Measurements from ENCODE around the gene KRT23. TPM values are rescaled to one million over a fixed set of nuclear protein-coding genes. Genes with fewer than 3 reads are reported as not detected.
A peak's percentile ranks its signal among the peaks of the same experiment; 100 is the strongest.

KRT23 gene
- total RNA-seq, 6 experiments from 2014 or later = 0.14 TPM; not detected in 5

DNA sequence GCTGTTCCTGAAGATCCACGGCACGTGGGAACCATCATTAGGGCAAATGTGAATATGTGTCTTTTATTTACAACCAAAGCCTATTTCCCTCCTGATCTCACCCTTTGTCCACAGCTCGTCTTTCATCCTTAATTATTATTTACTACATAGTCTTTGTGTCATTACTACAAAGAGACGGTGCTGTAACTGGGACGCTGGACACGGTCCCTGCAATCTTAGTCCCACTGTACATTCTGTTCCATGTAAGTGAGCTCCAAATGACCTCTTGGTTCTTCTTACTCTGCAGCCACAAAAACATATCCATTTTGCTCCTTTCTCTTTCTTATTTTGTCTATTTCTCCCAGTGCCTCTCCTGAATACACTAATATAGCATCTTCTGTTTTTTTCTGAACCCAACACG lies 12.7 kb upstream of the KRT23 start:
- no peak overlapping the region for H3K27ac Mint-ChIP-seq
- H3K4me3 Mint-ChIP-seq = no peak overlapping the region
- no peaks in the 10 kb centered on the region for H3K9me3 Mint-ChIP-seq
- H3K4me1 Mint-ChIP-seq (ENCODE audit: low read depth) = peaks cover 63% of the 10 kb centered on the region
- H3K36me3 Mint-ChIP-seq (ENCODE audit: low read depth) = no peaks in the 10 kb centered on the region
- no peak for DNase-seq
- no peak for TF ChIP-seq CTCF (IDR thresholded peaks at IDR 0.05)
- peaks cover under 1% of the 10 kb centered on the region for H3K27me3 Mint-ChIP-seq (ENCODE audit: insufficient read depth)

GRCh38 chr17:40949418-40949817 lies 12.0 kb upstream of the KRT23 start:
- H3K4me3 Mint-ChIP-seq = 0 out of 2 replicates have a peak overlapping the region, but pooled peaks have one; percentile 1
- H3K27me3 Mint-ChIP-seq (ENCODE audit: insufficient read depth) = peaks cover 1% of the 10 kb centered on the region

GRCh38 chr17:40947929-40948328 lies 10.5 kb upstream of the KRT23 start:
- Mint-ChIP-seq H3K36me3 (ENCODE audit: low read depth) (no peaks in the 10 kb centered on the region), H3K9me3 (no peaks in the 10 kb centered on the region), H3K4me3 (no peak overlapping the region), H3K4me1 (ENCODE audit: low read depth) (peaks cover 41% of the 10 kb centered on the region), H3K27ac (no peak overlapping the region), H3K27me3 (ENCODE audit: insufficient read depth) (peaks cover 1% of the 10 kb centered on the region)
- TF ChIP-seq CTCF (IDR thresholded peaks at IDR 0.05) = no peak
- no peak for DNase-seq

More at GRCh38 chr17:40949418-40949817, 12.0 kb upstream of the KRT23 start:
- Mint-ChIP-seq H3K9me3 (no peaks in the 10 kb centered on the region), H3K27ac (peak overlapping the region; percentile 27; the same call in 1 of the 2 replicates), H3K36me3 (ENCODE audit: low read depth) (no peaks in the 10 kb centered on the region), H3K4me1 (ENCODE audit: low read depth) (peaks cover 56% of the 10 kb centered on the region)
- DNase-seq = no peak
- TF ChIP-seq CTCF (IDR thresholded peaks at IDR 0.05) = no peak

DNA sequence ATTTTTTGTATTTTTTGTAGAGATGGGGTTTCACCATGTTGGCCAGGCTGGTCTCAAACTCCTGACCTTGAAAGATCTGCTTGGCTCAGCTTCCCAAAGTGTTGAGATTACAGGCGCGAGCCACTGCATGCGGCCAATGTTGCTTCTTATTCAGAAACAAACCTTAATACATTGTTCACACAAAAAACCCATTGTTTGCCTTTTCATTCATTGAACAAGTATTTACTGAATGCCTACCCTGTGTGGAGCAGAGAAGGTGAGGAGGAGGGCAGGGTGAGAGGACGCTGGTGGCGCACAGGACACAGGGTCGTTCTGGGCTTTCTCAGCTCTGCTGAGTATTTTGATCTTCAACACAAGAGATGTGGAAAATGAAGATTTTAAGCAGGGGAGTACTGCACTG lies 8.0 kb upstream of the KRT23 start:
- Mint-ChIP-seq H3K27me3 (ENCODE audit: insufficient read depth) (peaks cover 1% of the 10 kb centered on the region), H3K9me3 (no peaks in the 10 kb centered on the region), H3K27ac (no peak overlapping the region), H3K4me3 (no peak overlapping the region), H3K36me3 (ENCODE audit: low read depth) (no peaks in the 10 kb centered on the region), H3K4me1 (ENCODE audit: low read depth) (peaks cover 18% of the 10 kb centered on the region)
- no peak for TF ChIP-seq CTCF (IDR thresholded peaks at IDR 0.05)
- no peak for DNase-seq

DNA sequence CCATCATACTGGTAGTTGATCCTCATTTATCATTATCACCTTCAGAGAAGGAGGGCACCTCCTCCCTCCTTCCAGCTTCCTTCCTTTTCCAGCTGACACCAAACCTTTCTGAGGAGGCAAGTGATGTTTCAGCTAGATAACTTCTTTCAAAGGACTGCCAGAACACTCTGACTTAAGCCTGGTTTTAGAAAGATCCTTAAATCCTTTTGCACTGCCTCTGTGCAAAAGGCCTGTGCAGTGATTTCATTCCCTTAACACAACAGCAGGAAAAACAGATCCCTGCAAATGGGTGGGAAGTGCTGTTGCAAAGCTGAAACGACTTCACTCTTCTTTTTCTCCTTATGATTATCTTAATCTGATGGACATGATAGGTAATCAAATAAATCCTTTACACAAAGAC lies 7.1 kb upstream of the KRT23 start:
- Mint-ChIP-seq H3K36me3 (ENCODE audit: low read depth) (no peaks in the 10 kb centered on the region), H3K4me3 (no peak overlapping the region), H3K27me3 (ENCODE audit: insufficient read depth) (peaks cover 1% of the 10 kb centered on the region), H3K9me3 (no peaks in the 10 kb centered on the region), H3K4me1 (ENCODE audit: low read depth) (peaks cover 9% of the 10 kb centered on the region), H3K27ac (no peak overlapping the region)
- TF ChIP-seq CTCF (IDR thresholded peaks at IDR 0.05) = no peak
- no peak for DNase-seq

- H3K36me3 Mint-ChIP-seq (ENCODE audit: low read depth) = no peaks in the 10 kb centered on the region
- H3K9me3 Mint-ChIP-seq = no peaks in the 10 kb centered on the region
- no peak for DNase-seq
- no peak for TF ChIP-seq CTCF (IDR thresholded peaks at IDR 0.05)
- H3K27me3 Mint-ChIP-seq (ENCODE audit: insufficient read depth) = peaks cover 1% of the 10 kb centered on the region
- H3K4me3 Mint-ChIP-seq = no peak overlapping the region
- no peaks in the 10 kb centered on the region; the same call in 1 of the 2 replicates for H3K4me1 Mint-ChIP-seq (ENCODE audit: low read depth)
- H3K27ac Mint-ChIP-seq = no peak overlapping the region
Measured at GRCh38 chr17:40942553-40942952, 5.1 kb upstream of the KRT23 start.
